Spleen (tissue), 7 donors: Measurements from ENCODE around the gene CPAMD8.

Source experiments
- POLR2A ChIP-seq, 3 donors: fragments of 450-650 bp; IDR thresholded peaks; one replicate each; pipeline ENCODE4 v1.5.1; 2017; ENCODE audit warnings: antibody characterized with exemption in 3 of 3, mild to moderate bottlenecking in 1 of 3
- POLR2AphosphoS5 ChIP-seq, 3 donors: sonication (generic); formaldehyde crosslinking; IDR thresholded peaks; one replicate each; pipeline ENCODE4 v1.5.1; 2017; ENCODE audit warnings: antibody characterized with exemption in 3 of 3
- TF ChIP-seq, protein P1 (sequence below), 11 experiments: fragments of 200-600 bp in 7 of 11; fragments of 450-650 bp in 4 of 11; sonication (generic) in 4 of 11; IDR thresholded peaks in 8 of 11; conservative IDR thresholded peaks in 3 of 11; 1 replicate in 7 of 11; 2 replicates in 4 of 11; pipeline versions ENCODE4 v1.4.0 to v1.8.0; 2016 to 2021; ENCODE audit warnings: antibody characterized with exemption in 11 of 11, inconsistent platforms in 4 of 11, mild to moderate bottlenecking in 1 of 11
- donor health status: DM: no; HTN: no; CAD: no; lungs with moderate emphysema.
- donor health status: DM: no; HTN: no; CAD: no.
- donor health status: DM: no; HTN: no; CAD: no.

DNA sequence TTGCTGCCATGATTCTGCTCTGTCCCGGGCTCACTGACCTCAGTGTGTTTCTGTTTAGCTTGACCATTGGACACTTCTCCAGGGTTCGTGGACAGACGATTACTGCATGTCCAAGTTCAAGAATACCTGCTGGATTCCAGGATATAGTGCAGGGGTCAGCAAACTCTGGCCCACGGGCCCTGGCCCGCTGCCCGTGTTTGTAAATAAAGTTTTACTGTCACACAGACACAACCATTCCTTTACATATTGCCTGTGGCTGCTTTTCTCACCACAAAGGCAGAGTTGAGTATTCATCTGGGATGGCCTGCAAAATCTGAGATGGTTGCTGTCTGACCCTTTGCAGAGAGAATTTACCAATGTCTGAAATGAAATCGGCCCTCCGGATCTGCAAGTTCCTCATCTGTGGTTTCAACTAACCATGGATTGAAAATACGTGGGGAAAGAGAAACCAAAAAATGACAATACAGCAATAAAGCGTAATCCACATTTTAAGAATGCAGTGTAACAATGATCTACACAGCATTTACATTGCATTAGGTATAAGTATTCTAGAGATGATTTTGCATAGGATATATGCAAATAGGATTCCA is 163.7 kb downstream of the CPAMD8 start:
- TF ChIP-seq, protein P1, sequence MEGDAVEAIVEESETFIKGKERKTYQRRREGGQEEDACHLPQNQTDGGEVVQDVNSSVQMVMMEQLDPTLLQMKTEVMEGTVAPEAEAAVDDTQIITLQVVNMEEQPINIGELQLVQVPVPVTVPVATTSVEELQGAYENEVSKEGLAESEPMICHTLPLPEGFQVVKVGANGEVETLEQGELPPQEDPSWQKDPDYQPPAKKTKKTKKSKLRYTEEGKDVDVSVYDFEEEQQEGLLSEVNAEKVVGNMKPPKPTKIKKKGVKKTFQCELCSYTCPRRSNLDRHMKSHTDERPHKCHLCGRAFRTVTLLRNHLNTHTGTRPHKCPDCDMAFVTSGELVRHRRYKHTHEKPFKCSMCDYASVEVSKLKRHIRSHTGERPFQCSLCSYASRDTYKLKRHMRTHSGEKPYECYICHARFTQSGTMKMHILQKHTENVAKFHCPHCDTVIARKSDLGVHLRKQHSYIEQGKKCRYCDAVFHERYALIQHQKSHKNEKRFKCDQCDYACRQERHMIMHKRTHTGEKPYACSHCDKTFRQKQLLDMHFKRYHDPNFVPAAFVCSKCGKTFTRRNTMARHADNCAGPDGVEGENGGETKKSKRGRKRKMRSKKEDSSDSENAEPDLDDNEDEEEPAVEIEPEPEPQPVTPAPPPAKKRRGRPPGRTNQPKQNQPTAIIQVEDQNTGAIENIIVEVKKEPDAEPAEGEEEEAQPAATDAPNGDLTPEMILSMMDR (IDR thresholded peaks at IDR 0.05 in 8 of 11, conservative IDR thresholded peaks at IDR 0.05 in 3 of 11): no peak
- no peak for TF ChIP-seq POLR2AphosphoS5 (IDR thresholded peaks at IDR 0.05)
- TF ChIP-seq POLR2A (IDR thresholded peaks at IDR 0.05): no peak
